GM10847 (cell line): ENCODE results near the gene TMEM95.

Experiments
- POLR2A ChIP-seq: IDR thresholded peaks from 2 replicates; pipeline ENCODE4 v1.6.1; 2011; ENCODE audit not compliant: insufficient read length; ENCODE audit errors: extremely low read depth

Gene TMEM95, protein sequence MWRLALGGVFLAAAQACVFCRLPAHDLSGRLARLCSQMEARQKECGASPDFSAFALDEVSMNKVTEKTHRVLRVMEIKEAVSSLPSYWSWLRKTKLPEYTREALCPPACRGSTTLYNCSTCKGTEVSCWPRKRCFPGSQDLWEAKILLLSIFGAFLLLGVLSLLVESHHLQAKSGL

GRCh38 chr17:7355053-7355452 is at the start of gene TMEM95:
TSS of gene TMEM95 (plus strand) at chr17:7355156. CDS start at chr17:7355205, 49 bp downstream.
- TF ChIP-seq POLR2A, result no peak

GRCh38 chr17:7306911-7307685 is 47.9 kb upstream of the TMEM95 start, which contains the start of gene EIF5A:
TSS of gene EIF5A (plus strand) at chr17:7307628. CDS start at chr17:7309636, 2,008 bp downstream.
- TF ChIP-seq POLR2A, result peak; percentile 58

- no peak for TF ChIP-seq POLR2A
Measured at GRCh38 chr17:7307686-7308624, 47.0 kb upstream of the TMEM95 start.

DNA sequence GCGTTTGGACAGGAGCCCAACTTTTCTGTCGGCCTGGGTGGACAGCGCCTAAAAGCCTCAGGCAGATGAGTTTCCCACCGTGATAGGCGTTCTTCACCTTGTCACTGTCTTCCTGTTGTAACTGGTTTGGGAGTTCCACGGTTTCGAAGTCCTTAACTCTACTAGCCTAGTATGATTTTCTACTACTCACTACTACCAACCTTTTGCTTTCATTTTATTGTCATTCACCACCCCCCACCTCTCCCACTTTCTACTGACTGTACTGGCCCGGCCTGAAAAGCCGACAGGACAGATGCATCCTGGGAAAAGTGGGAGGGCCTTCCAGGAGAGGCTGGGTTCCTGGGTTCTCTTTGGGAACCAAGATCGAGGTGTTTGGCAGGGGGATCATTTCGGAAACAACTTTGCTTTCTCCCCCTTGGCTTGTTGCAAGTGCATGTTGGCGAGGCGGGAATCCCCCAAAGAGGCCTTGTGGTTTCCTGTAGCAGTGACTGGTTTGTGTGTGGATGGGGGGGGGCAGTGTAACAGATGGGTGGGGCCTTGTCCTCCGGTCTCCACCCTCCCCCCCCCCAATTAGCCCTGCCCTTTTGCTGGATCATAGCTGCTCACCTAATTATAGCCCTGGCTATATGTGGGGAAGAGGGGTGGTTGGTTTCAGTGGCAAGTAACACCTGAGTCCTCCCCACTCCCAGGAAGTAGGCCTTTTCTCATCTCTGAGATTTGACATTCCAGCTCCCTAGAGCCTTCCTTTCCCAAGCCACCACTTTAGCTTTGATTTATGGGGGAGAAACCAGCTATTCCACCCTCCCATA is 46.1 kb upstream of the TMEM95 start:
- TF ChIP-seq POLR2A, result peak; percentile 0

- TF ChIP-seq POLR2A, result no peak
Measured at GRCh38 chr17:7309628-7310027, 45.3 kb upstream of the TMEM95 start.

DNA sequence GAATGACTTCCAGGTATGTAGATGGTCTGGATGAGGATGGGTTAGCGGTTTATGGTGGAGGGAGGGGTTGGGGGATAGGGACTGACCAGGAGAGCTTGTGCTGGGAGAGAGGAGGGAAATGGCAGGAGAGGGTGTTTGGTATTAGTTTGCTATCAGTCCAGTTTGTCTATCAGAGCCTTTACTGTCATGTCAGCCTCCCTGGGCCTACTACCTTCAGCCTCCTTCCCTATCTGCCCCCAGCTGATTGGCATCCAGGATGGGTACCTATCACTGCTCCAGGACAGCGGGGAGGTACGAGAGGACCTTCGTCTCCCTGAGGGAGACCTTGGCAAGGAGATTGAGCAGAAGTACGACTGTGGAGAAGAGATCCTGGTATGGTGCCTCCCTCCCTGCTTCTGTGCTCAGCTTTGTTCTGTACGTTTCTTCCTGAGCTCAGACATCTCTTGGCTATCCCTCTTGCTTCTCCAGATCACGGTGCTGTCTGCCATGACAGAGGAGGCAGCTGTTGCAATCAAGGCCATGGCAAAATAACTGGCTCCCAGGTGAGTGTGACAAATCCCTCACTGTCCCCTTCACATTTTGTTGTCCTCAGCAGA is 43.7 kb upstream of the TMEM95 start:
- TF ChIP-seq POLR2A, result no peak

DNA sequence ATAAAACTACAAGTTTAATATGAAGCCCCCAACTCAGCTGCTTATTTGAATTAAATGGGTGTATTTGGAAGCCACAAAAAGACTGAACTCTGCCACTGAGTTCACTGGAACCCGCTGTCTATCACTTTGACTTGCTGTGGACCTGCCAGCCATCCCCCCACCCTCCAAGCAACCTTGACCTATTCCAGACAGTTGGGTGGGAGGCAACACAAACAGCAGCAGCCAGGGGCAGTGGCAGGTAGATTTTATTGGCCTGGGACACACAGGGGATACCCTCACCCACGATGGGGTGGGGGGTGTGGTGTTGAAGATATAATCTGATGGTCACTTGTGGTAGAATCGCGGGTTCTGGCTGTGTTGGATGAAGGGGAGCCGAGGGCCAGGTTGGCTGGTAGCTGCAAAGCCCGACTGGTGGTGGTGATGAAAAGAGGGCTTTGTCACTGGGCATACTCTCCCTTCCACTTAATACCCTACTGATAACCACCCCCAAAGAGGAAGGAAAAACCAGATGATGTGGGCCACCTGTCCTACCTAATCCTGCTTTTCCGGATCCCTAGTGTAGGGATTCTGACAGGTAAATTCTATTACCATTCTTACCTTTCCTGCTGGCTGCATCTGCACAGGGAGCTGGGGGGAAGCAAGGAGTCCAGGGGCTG is 42.4 kb upstream of the TMEM95 start:
- TF ChIP-seq POLR2A, result no peak

DNA sequence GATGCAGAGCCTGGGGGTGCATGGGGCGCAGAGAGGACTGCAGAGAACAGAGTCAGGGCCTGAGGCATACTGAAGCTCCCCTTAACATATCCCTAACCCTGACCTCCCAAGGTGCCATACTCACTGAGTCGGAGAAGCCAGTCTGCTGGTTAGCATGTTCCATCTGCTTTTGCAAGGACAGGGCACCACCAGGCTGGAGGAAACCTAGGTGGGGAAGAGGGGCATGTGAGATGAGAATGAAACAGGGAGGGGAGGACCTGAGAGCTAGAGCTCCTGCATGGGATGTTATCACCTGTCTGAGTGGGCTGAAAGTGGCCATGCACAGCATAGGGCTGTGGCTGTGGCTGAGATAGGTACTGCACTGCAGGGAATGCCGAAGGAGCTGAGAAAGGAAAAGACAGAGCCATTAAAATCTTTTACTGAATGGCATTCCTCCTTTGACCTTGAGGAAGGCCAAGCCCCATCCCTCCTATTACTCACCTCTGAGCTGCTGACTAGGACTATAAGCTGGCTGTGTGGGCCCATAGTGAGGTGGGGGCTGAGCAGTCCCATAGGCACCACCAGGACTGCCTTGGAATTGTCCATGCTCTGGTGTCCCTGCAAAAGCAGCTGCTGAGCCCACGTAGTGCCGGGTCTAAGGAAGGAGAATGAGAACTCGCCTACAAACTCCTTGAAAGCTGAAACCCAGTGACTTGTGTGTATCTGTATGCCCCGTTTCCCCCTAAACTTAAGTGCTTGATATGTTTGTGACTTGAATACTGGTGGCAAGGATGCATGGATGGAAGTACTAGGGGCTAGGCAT is 41.7 kb upstream of the TMEM95 start:
- no peak for TF ChIP-seq POLR2A

- TF ChIP-seq POLR2A, result no peak
Measured at GRCh38 chr17:7313890-7314718, 40.9 kb upstream of the TMEM95 start.

DNA sequence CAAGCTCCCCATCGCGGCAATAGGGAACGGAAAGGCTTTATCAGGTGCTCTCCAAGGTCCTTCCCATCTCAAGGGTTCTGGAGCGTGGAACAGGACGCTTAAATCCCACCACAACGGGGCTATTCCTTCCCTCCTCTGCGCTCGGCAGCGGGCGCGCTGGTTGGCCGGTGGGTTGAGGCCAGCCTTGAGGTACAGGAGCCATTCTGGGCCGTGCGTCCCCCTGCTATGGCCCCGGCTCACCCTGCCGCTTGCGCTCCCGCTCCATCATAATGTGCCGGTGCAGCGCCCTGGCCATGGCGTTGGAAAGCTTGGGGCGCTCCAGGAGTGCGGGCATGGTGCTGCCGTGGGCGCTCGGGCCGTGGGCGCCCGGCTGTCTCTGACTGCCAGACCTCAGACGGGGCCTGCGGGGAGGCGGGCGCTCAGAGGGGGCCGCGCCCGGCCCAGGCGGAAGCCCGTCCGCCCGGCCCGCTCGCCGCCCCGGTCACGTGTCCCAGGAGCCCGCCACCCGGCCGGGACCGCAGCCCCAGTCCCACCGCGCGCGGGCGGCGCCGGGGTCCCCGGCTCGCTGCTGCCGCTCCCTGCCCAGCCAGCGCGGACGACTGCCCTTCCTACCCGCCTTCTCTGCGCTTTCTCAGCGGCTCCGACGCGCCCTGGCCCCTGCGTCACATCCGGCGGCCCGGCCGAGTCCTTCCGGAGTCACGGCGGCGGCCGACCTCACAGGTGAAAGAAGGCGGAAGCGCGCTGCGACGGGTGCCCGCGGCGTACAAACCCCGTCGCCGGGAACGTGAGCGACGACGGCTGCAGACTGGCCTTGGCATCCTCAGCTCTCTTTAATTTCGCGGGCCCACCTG is 40.0 kb upstream of the TMEM95 start, which contains the start of gene GPS2:
Gene GPS2 (minus strand): TSS at position 642 of the 851 bp plus-strand sequence. CDS start 308 bp downstream, at position 334.
- peak; percentile 79 for TF ChIP-seq POLR2A

DNA sequence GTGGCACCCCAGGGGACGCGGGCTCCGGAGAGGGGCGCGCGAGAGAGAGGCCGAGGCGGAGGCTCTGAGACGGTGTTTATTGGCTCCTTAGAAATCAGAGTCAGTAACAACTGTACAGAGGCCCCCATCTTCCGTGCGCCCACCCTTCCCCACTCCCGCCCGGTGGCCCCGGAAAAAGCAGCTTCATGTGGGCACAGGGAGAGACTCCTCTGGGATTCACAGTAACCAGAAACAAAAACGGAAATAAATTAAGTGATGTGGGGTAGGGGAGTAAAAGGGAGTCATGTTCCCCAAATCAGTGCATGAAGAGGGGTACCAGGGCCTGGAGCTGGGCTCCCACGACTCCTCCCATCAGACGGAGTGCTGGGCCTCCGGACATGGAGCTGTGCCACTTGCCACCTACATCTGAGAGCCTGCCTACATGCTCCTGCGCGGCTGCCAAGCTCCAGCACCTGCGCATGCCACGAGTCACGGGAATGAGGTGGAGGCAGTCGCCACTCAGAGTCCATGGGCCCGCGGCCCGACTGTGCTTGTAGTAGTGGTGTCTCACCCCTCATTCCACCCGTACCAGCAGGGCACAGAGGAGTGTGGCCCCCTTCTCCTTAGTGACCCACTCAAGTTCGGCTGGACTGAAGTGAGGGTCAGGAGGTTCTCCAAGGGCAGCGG is 39.3 kb upstream of the TMEM95 start:
- TF ChIP-seq POLR2A, result no peak
